ENCODE measurements around the gene CHRNA10.
"Not testable (repeated sequence)": the region's sequence is repeated elsewhere in the genome, so short reads cannot be mapped to it uniquely, and the experiment has no call there.

CHRNA10 gene

GRCh38 chr11:3665336-3666022 is 5.7 kb downstream of the CHRNA10 start:
- DNase-seq (ENCODE audit: low read depth), result no peak

DNA sequence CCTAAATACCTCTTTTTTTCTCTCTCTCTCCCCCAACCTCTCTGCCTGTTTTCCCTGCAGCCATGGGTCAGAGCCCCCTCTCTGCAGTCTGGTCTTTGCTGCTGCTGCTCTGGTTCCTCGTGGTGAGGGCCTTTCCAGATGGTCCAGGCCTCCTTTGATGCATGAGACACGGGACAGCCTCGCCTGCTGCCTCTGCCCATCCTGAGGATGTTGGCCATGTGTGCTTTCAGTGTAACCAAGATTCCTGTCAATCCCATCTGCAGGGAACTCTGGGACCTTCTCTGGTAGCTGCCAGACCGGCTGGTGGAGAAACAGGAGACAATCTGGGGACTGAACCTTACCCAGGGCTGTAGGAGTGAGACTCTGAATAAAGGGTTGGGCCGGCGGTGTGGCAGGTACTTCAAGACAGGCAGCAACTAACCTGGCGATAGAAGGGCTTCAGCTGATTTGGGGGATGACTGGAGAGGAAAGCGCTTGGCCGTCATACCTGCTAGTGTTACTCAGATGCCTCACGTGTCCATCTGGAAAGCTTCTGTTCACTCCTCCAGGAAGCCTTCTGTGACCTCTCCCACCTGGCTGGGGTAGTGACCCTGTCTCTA is 7.1 kb downstream of the CHRNA10 start:
- no peak for DNase-seq (ENCODE audit: low read depth)

DNA sequence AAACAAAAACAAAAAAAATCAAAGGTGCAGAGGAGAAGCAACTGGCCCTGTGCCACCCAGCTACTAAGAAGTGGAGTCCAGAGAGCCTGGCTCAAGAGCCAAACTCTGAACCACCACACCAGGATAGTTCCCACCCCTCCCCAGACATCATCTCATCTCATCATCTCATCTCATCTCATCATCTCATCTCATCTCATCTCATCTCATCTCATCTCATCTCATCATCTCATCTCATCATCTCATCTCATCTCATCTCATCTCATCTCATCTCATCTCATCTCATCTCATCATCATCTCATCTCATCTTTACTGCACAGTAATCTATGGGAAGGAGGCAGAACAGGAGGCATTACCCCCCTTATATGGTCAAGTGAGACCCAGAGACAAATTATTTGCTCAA is 8.3 kb downstream of the CHRNA10 start:
- DNase-seq (ENCODE audit: low read depth), result no peak

DNA sequence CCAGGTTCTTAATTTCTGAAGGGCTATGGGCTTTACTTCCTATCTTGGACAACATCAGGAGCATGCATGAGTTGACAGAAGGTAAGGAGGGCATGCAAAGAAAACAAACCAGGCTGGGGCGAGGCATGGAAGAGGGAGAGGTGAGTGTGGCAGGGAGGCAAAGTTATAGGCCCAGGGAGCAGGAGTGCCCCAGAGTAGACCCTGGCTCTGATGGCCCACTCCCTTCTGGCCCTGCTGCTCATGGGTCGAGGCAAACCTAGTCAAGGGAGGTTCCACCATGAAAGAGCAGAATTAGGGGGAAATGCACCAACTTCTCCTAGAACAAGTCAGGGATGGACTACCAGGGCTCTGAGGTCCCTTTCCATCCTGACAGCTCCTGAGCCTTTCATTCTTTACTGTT is 10.2 kb downstream of the CHRNA10 start:
- no peak for DNase-seq (ENCODE audit: low read depth)

GRCh38 chr11:3659595-3660515 is 11.3 kb downstream of the CHRNA10 start:
- no peak for DNase-seq (ENCODE audit: low read depth)

- DNase-seq (ENCODE audit: low read depth), result no peak
Observed at GRCh38 chr11:3658252-3658651, 12.9 kb downstream of the CHRNA10 start.

GRCh38 chr11:3657331-3657730 is 13.9 kb downstream of the CHRNA10 start:
- DNase-seq (ENCODE audit: low read depth), result not testable (repeated sequence)

DNA sequence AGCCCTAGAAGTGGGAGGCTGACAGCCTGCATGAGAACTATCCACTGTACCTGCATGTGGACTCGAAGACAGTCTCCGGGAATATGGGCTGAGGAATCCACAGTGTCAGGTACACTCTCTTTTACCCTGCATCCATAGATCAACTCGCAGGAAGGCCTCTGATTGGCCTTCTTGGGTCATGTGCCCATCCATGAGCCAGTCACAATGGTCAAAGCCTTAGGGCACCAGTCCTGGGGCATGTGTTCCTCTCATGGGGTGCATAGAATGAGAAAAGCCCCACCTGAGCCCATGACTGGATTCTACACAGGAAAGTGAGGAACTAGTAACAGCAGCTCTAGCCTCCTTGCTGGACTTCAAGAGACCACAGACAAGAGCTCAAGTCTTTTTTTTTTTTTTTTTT is 15.6 kb downstream of the CHRNA10 start:
- DNase-seq (ENCODE audit: low read depth), result no peak

- not testable (repeated sequence) for DNase-seq (ENCODE audit: low read depth)
Observed at GRCh38 chr11:3652514-3652913, 18.7 kb downstream of the CHRNA10 start.

DNA sequence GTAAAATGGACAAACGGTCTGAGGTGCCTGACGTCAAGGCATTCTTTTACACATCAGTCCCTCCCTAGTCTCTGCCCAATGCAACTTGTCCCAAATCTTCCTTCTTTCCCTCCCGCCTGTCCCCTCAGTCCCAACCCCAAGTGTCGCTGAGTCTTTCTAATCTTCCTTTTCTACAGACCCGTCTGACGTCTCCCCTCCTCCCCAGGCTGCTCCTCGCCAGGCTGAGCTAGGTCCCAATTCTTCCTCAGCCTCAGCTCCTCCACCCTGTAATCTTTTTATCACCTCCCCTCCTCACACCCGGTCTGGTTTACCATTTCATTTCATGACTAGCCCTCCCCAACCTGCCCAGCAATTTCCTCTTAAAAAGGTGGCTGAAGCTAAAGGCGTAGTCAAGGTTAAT is 21.8 kb downstream of the CHRNA10 start:
- DNase-seq (ENCODE audit: low read depth), result not testable (repeated sequence)

DNA sequence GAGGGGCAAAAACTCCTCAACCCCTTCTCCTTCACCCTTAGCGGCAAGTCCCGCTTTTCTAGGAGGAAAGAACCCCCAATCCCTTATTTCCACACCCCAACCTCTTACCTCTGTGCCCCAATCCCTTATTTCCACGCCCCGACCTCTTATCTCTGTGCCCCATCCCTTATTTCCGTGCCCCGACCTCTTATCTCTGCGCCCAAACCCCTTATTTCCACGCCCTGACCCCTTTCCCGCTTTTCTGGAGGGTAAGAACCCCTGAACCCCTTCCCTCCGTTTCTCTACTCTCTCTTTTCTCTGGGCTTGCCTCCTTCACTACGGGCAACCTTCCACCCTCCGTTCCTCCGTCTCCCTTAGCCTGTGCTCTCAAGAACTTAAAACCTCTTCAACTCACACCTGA is 22.3 kb downstream of the CHRNA10 start:
- not testable (repeated sequence) for DNase-seq (ENCODE audit: low read depth)

DNA sequence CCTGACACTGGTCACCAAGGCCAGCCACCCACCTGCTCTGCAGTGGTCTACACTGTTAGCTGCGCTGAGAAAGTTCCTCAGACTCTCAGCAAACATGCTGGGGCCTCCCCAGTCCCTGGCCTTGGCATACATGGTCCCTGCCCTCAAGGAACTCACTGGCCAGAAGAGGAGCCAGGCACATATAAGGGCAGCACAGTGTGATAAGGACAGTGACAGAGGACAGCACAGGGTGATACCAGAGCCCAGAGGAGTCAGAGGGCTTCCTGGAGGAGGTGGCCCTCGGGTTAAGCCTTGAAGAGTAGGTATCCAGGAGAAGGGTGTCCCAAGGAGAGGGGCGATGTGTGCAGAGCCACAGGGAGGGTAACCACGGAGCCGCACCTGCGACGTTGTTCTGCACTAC is 25.6 kb downstream of the CHRNA10 start:
- no peak for DNase-seq (ENCODE audit: low read depth)

GRCh38 chr11:3644817-3645235 is 26.4 kb downstream of the CHRNA10 start, which contains the start of gene ART1:
ART1 (plus strand) TSS chr11:3645128; CDS start chr11:3659214, 14,086 bp downstream.
- no peak for DNase-seq (ENCODE audit: low read depth)

DNA sequence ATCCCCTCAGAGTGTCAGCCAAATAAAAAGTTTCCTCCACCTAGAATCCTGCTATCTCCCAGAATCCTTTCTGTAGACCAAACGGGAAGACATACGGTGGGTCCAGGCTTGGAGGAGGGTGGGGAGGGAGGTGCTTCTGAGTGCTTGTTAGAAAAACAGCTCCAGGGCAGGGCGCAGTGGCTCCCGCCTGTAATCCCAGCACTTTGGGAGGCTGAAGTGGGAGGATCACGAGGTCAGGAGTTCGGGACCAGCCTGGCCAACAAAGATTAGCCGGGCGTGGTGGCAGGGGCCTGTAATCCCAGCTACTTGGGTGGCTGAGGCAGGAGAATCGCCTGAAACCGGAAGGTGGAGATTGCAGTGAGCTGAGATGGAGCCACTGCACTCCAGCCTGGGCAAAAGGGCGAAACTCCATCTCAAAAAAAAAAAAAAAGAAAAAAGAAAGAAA is 28.1 kb downstream of the CHRNA10 start:
- not testable (repeated sequence) for DNase-seq (ENCODE audit: low read depth)

GRCh38 chr11:3642071-3642951 is 28.9 kb downstream of the CHRNA10 start:
- no peak for DNase-seq (ENCODE audit: low read depth)

DNA sequence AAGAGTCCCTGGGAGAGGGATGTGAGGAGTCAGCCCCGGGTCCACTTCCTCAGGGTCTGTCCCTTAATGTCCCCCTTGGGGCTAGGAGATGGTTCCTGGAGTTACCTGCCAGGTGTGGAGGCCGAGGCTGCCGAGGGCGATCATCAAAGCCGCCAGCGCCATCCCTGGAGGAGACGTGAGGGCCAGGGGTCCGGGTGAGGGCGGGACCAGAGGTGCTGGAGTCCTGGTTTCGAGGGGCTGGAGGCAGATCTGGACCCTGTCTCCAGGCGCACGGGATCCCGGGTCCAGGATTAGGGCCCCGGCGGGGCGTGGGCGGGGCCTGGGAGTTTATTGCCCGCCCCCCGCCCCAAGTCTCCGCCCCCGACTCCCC is 29.5 kb downstream of the CHRNA10 start, which contains the start of gene ART5:
ART5 (minus strand) TSS at position 292 of the 370 bp plus-strand sequence; CDS start at position 162, 130 bp downstream.
- no peak for DNase-seq (ENCODE audit: low read depth)

DNA sequence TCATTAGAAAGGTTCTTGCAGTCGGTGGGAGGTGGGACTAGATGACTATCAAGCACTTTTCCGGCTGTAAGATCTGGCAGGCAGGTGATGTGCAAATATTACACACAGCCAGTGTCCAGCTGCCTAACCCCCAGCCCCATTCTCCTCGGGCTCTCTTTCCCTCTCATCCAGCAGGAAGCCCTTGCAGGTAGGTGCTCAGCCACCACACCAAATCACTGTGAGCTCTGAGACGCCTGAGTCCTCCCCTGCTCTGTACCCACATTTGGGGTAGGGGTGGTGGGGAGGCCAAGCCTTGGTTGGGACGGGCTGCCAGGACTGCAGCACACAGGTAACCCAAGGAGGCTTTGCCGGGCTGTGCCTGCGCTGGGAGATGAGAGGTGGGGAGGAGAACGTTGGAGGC is 30.0 kb downstream of the CHRNA10 start:
- DNase-seq (ENCODE audit: low read depth), result no peak

- DNase-seq (ENCODE audit: low read depth), result no peak
Observed at GRCh38 chr11:3639841-3640240, 31.3 kb downstream of the CHRNA10 start.

DNA sequence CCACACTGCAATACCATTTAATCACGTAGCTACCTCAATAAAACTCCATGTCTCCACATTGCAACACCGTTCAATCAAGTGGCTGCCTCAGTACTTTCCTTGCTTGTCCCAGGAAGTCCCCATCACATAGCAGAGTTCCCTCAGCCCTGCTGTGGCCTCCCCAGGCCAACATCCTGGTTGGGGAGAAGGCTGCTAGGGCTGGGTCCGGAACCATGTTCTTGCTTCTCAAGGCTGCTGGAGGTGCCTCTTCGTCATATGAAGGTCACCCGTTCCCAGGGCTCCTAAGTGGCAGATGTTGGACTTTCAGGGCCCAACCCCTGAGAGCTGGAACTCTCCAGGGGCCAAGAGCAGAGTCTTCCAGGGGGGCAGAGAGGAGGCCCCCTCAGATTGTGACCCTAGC is 32.7 kb downstream of the CHRNA10 start:
- DNase-seq (ENCODE audit: low read depth), result no peak

- DNase-seq (ENCODE audit: low read depth), result no peak
Observed at GRCh38 chr11:3637201-3637600, 34.0 kb downstream of the CHRNA10 start.

DNA sequence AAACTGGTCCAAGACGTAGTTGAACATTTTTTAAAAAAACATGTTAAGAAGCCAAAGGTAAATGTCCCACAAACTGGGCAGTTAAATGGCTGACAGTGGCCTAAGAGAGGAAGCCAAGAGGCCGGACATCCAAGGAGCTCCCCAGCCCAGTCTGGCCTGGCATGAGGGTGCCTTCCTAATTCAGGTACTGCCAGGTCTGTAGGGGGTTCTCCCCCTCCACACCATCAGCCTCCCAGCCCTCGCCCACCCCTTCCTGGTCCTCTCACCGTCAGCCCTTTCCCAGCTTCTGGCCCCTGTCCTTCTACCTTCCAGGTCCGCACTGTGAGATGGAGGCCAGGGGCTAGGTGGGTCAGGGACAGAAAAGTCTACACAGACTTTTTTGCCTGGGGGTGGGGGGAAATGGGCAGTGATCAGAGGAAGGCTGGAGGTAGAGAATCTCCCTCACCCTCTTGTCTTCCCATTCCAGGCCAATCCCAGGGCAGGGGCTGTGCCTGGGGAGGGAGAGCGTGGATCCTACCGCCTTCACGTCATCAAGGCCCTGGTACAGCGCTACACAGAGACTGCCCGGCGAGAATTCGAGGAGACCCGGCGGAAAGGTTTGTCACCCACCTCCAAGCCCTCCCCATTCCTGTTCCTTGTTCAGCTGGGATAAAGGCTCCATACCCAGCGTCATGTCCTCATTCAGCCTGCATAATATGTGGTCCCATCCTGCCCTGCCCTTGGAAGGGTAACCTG is 35.4 kb downstream of the CHRNA10 start:
- DNase-seq (ENCODE audit: low read depth), result no peak

Data from HS-5 (cell line).